Left ventricle myocardium superior (tissue), 1 donor: ENCODE results near the gene SSX2IP. TPM values are rescaled to one million over a fixed set of nuclear protein-coding genes. Genes with fewer than 3 reads are reported as not detected.
A peak's percentile ranks its signal among the peaks of the same experiment; 100 is the strongest.
"Not testable (repeated sequence)": the region's sequence is repeated elsewhere in the genome, so short reads cannot be mapped to it uniquely, and the experiment has no call there.

Source experiments
- ATAC-seq: fragments of 200-7000 bp; cut with Tn5 transposase; one replicate; pipeline ENCODE4 v1.9.1; 2020; ENCODE audit warnings: mild to moderate bottlenecking, moderate library complexity
- DNase-seq: peaks from one replicate; pipeline ENCODE4 v3.0.0-alpha.2; 2020
- intact Hi-C: fragments of 100-400 bp; cut with micrococcal nuclease; formaldehyde crosslinking; loops from one replicate; pipeline ENCODE4 v1.11.0; 2022
- long read RNA-seq: library from polyadenylated mRNA; unstranded; transcript quantifications from one replicate; pipeline ENCODE4 v2.0.0, GENCODE V29; 2021
- total RNA-seq: library from RNA; stranded (reverse); fragmentation: NEBNext Ultra II Directional; extraction: Animal tissue kit (Norgen Biotek cat#: 25700); gene quantifications from one replicate; pipeline ENCODE4 v1.2.1, GENCODE V29; 2021
- donor health status: DM: no; HTN: yes; CAD: no; lungs with severe emphysema.

Gene SSX2IP
- total RNA-seq = 16.5 TPM
- long read RNA-seq, full-length matches to known transcripts = 8 of 22 reads
- long read RNA-seq, partial matches to known transcripts = 2 of 22 reads
- long read RNA-seq, other reads (novel, unspliced or antisense) = 12 of 22 reads

DNA sequence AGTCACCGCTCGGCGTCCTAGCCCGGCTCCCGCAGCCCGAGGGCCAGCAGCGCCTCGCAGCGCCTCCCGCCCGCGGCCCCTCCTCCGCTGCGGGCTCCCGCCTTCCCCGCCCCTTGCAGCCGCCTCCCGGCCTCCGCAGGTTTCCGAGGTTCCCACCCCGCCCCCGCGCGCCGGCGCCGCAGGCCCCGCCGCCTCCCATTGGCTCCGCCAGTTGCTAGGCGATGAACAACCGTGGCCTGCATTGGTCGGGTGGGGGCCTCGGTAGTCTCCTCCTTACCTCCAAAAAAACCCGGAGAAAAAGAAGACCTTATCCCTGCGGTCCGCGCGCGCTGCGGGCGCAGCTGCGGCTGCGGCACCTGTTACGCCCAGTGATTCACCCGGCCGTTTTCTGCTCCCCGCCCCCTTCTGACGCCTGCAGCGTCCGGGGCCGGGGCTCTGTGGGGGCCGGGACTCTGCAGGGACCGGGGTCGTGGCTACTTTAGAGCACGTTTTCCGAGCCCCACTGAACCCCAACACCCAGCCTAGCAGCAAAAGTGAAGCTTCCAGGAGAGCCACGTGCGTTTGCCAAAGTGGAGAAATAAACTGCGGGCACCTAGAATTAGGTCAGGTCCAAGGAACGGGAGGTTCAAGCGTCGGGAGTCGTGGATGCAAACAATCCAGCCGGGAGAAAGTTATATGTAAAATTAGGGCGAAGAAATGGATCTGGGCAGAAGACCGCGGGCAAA, at the start of gene SSX2IP:
SSX2IP (minus strand) TSS at position 65 of the 725 bp plus-strand sequence. CDS start 19,242 bp downstream, outside the sequence.
- ATAC-seq (peak; percentile 98), DNase-seq (peak; percentile 99)
- intact Hi-C loops = no loop called here

- DNase-seq (no peak), ATAC-seq (no peak)
- intact Hi-C loops = no loop called here
Measured at GRCh38 chr1:84738237-84738636, 48.0 kb upstream of the SSX2IP start.

DNA sequence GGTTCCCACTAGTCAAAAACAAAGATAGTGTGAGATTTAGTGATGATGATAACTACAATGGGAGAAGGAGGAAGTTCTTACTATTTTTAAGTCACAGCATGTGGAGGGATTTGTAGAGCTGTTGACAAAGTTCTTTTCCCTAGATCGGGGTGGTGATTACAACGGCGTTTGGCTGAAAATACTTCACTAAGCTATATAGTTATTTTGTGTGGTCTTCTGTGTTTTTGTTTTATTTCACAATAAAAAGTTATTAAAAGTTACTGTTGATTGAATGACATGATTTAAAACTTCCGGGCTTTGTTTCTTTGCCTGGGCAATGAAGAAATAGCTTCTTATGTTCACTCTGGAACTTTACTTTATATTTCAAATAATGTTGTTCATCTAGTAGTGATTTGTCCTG, 47.3 kb upstream of the SSX2IP start:
- DNase-seq (no peak), ATAC-seq (no peak)
- intact Hi-C loops = no loop called here

- intact Hi-C loops = no loop called here
- ATAC-seq (no peak), DNase-seq (no peak)
Measured at GRCh38 chr1:84736944-84737343, 46.7 kb upstream of the SSX2IP start.

- DNase-seq = no peak
- no peak for ATAC-seq
- intact Hi-C loops = no loop called here
Measured at GRCh38 chr1:84736445-84736844, 46.2 kb upstream of the SSX2IP start.

DNA sequence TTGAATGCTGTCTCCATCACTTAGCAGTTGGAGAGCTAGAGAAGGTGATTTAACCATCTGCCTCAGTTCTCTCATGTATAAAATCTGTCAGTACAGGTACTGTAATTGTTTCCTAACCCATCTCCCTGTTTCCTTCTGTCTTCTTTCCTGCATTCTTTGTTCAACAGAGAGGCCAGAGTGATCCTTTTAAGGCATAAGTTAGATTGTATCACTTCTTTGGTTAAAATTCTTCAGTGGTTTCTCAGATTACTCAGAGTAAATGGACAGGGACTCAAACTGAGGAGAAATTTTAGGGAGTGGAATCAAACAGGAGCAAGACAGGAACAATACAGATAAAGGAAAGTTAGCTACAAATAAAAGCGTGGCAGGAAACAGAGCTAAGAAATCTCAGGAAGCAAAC, 45.2 kb upstream of the SSX2IP start:
- ATAC-seq (no peak), DNase-seq (no peak)
- intact Hi-C loops = no loop called here

GRCh38 chr1:84732520-84732919, 42.3 kb upstream of the SSX2IP start:
- intact Hi-C loops = no loop called here
- no peak for DNase-seq
- no peak for ATAC-seq

GRCh38 chr1:84731519-84731918, 41.3 kb upstream of the SSX2IP start:
- intact Hi-C loops = no loop called here
- no peak for ATAC-seq
- no peak for DNase-seq

DNA sequence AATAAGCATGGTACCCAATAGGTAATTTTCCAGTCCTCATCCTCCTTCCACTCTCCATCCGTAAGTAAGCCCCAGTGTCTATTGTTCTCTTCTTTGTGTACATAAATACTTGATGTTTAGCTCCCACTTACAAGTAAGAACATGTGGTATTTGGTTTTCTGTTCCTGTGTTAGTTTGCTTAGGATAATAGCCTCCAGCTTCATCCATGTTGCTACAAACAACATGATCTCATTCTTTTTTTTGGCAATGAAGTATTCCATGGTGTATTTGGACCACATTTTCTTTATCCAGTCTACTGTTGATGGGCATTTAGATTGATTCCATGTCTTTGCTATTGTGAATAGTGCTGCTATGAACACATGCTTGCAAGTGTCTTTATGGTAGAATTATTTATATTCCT, 37.5 kb upstream of the SSX2IP start:
- ATAC-seq = peak; percentile 73
- DNase-seq, intact Hi-C loops: not testable (repeated sequence)

GRCh38 chr1:84726593-84727499, 36.6 kb upstream of the SSX2IP start:
- ATAC-seq (peak; percentile 28), DNase-seq (no peak)
- intact Hi-C loops = no loop called here

DNA sequence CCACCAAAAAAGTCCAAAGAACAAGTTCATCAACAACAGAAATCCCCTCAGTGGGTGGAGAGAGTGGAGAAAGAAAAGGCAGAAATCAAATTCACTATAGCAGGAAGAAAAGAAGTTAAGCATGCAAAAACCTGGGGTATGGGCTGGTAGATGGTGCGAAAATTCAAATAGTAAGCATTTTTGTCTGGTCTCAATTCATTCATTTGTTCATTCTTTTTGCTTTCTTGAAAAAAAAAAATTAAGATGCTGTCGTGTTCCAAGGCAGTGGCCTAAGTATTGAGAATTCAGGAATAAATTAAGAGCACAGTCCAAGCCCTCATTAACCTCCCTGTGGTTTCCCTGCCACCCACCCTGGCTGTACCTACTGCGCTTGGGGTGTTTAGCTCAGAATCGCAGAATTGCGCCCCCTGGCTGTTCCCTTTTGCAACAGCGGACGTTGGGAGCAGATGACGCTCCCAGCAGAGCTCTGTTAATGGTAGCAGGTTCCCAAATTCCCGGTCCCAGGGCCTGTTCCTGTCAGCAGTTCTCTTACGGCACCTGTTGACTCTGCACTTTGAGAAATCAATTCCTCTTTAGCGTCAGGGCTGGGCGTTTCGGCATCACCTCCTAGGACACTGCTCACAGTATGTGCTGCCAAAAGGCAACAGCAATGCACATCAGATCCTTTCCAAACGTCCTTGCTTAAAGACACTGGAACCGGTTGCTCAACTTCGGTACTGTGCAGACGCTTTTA, 34.0 kb upstream of the SSX2IP start:
- ATAC-seq = no peak

GRCh38 chr1:84722794-84723193, 32.5 kb upstream of the SSX2IP start:
- DNase-seq = no peak
- intact Hi-C loops = no loop called here
- peak; percentile 80 for ATAC-seq

More for the DNA sequence above, 34.0 kb upstream of the SSX2IP start:
- intact Hi-C loops = no loop called here
- no peak for DNase-seq

GRCh38 chr1:84721872-84722271, 31.6 kb upstream of the SSX2IP start:
- DNase-seq, ATAC-seq, intact Hi-C loops: not testable (repeated sequence)

GRCh38 chr1:84721152-84721551, 30.9 kb upstream of the SSX2IP start:
- DNase-seq (no peak), ATAC-seq (no peak)
- intact Hi-C loops = no loop called here

DNA sequence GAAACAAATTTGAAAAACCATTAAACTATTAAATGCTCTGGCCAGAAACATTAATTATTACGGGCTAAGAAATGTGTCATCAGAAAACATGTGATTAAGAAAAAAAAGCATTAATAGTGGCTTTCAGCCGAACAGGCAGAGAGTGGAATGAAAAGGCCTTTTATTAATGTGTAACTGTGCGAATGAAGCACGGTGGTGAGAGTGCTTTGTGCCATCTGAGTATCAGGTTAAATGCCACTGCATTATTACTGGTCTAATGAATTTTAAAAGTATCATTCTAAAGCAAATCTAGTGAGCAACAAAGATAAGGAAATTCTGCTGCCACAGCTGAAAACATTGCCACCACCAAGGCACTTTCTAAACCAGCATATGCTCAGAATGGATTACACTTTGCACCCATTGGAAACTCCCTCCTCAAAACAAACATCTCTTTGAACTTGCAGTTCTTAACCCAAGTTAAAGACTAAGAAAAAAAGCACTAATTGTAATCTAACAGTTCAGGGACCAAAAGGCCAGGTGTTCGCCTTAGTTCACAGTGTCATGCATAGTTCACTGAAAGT, 30.0 kb upstream of the SSX2IP start:
- DNase-seq (no peak), ATAC-seq (no peak)
- intact Hi-C loops = no loop called here

GRCh38 chr1:84719543-84720217, 29.4 kb upstream of the SSX2IP start:
- intact Hi-C loops = no loop called here
- ATAC-seq (peak; percentile 18), DNase-seq (no peak)

- DNase-seq = no peak
- ATAC-seq = no peak
- intact Hi-C loops = no loop called here
Measured at GRCh38 chr1:84715342-84716019, 25.2 kb upstream of the SSX2IP start.

DNA sequence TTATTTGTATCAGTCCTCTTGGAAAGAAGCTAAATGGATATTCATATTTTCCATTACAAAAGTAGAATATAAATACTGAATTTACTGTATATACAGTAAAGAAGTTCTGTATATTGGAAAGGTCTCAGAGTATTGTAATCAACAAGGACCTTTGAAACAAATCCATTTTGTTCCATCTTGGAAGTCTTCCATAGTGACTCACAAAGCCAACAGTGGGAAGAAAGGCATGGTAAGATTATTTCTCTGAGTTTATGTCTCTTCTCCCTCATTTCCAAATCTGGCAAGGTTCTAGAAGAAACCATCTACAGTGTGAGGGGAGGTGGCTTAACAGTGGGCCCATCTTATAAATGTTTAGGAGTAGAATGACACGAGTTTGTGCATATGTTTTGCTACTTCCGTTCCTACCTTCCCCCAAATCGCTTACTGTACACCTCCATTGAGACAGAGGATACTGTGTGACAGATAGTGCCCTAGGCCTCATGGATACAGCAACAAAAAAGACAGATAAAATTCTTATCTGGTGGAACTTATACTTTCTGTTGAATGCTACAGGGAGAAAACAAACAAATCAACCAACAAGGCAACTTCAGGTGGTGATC, 22.1 kb upstream of the SSX2IP start:
- intact Hi-C loops = no loop called here
- no peak for ATAC-seq

More for the DNA sequence above, 22.1 kb upstream of the SSX2IP start:
- no peak for DNase-seq
